GM12892 (cell line): ENCODE data around the gene ZNF423.

Source experiments
- POLR2A ChIP-seq: IDR thresholded peaks from 2 replicates; pipeline ENCODE4 v1.6.1; 2011; ENCODE audit warnings: low read depth, low read length, control low read depth
- POLR2AphosphoS5 ChIP-seq: IDR thresholded peaks from 2 replicates; pipeline ENCODE4 v1.6.1; 2011; ENCODE audit warnings: low read depth, low read length, control low read depth
- TAF1 ChIP-seq: IDR thresholded peaks from 2 replicates; pipeline ENCODE4 v1.6.1; 2011; ENCODE audit warnings: low read depth, mild to moderate bottlenecking, control low read depth, low read length, borderline replicate concordance

GRCh38 chr16:49855822-49856671 lies at the start of gene ZNF423:
- TF ChIP-seq POLR2A (no peak), POLR2AphosphoS5 (no peak), TAF1 (no peak)
